GM23248 (cell line): Measurements from ENCODE around the gene AGO4.

Source experiments
- EZH2 ChIP-seq: fragments of 200-600 bp; sonication (generic); IDR thresholded peaks from 2 replicates; pipeline ENCODE4 v1.6.1; 2018; ENCODE audit warnings: antibody characterized with exemption, mild to moderate bottlenecking; ENCODE audit not compliant: insufficient read depth, poor library complexity, severe bottlenecking
- EZH2phosphoT487 ChIP-seq: fragments of 200-600 bp; sonication (generic); IDR thresholded peaks from 2 replicates; pipeline ENCODE4 v1.6.1; 2018; ENCODE audit warnings: antibody characterized with exemption, moderate library complexity, mild to moderate bottlenecking, low read depth; ENCODE audit not compliant: insufficient read depth

DNA sequence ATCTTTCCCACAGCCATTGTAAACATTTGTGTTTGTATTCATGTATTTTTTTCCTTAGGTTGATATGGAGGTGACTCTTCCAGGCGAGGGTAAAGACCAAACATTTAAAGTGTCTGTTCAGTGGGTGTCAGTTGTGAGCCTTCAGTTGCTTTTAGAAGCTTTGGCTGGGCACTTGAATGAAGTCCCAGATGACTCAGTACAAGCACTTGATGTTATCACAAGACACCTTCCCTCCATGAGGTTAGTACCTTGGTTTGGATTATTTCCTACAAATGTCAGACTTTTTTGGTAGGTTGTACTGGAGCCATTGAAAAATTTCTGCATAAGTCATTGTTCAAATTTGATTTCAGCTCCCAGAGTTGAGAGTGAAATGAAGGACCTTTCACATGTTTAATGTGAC lies 17.4 kb downstream of the AGO4 start:
- no peak for TF ChIP-seq EZH2
- no peak for TF ChIP-seq EZH2phosphoT487
